HG03342 (cell line): ENCODE results near the gene INTS11.

Experiments
- ATAC-seq: cut with Tn5 transposase; IDR thresholded peaks from one replicate; pipeline ENCODE4 v1.9.1; 2021; ENCODE audit warnings: mild to moderate bottlenecking, moderate library complexity; ENCODE audit not compliant: unreplicated experiment

Gene INTS11

DNA sequence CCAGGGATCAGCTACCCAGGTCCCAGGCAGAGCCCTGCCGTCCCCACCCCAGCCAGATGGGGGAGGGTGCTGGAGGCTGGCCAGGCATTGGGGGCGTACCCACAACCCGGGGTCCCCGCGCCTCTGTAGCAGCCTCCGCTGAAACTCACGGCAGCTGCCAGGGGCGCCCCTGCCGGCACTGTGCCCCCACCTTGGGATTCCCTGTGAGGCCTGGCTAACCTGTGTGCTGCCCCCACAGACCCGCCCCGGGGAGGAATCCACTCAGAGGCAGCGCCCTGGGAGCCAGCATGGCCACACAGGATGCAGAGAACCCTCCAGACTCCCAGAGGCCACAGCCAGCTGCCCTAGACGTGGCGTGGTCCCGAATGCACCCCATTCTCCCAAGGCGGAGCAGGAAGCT lies 20.9 kb upstream of the INTS11 start:
- ATAC-seq, result no peak

DNA sequence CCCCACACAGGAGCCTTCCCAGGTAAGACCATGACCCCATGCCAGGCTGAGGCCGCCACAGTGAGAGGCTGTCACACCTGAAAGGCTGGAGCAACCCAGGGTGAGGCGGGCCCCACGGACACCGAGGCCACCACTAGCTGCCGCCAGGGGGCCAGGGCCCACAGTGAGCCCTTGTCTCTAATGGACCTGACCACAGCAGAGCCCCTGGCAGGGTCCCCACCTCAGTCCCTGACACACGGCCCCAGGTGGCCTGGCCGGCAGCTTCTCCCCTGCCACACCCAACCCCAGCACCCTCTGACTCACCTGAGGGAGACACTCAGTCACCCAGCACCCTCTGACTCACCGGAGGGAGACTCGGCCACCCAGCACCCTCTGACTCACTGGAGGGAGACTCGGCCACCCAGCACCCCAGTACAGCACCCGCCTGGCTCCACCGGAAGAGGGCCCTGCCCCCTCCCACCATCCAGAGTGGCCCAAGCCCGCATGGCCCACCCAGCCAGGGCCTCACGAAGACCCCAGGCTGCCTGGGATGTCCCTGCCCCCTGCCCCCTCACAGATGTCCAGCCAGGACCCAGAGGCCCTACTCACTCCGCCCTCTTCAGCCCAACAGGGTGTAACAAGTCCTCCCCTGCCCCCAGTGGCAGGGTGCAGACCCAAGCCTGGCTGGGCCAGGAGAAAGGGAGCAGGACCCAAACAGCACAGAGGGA lies 20.3 kb upstream of the INTS11 start:
- ATAC-seq, result no peak

DNA sequence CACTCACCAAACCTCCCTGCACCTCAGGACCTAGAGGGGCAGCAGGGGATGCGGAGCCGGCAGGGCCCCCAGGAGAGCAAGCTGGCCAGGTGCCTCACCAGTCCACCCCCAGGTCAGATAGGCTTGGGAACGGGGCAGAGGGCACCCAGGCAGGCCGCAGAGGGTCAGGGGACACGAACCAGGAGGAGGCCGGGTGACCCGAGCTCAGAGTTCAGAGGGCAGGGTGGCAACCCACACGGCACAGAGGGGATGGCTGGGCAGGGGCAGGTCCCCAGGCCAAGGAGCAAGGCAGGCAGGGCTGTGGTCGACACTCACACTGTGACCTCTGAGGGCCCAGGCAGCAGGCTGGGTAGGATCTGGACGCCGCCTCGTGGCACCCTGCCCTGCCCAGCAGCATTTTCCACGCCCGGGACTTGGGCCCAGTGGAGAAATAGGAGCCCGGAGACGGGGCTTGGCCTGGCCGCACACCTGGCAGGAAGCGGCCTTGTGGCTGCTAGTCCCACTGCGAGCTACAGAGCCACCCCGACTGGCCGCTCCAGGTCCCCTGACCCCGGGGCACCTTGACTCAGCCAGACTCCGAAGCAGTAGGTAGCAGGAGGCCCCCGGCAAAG lies 19.5 kb upstream of the INTS11 start:
- ATAC-seq, result no peak

DNA sequence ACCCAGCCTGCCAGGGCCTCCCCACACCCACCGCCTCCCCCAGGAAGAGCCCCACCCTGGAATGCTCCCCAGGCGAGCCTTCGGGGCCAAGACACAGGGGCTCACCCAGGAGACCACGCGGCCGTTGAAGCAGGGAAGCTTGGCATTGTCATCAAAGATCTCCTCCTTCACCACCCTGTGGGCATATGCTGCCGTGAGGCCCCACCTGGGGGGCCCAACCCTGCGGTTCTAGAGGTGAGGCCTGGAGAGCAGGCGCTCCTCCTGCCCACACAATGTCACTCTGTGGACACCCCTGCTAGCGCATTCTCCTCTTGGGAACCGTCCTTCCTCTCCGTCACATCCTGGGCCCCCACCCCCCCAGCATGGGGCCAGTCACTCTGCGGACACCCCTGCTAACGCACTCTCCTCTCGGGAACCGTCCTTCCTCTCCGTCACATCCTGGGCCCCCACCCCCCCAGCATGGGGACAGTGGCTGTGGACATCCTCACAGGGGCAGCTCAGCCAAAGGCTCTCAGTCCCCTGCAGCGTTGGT lies 18.2 kb upstream of the INTS11 start:
- no peak for ATAC-seq

DNA sequence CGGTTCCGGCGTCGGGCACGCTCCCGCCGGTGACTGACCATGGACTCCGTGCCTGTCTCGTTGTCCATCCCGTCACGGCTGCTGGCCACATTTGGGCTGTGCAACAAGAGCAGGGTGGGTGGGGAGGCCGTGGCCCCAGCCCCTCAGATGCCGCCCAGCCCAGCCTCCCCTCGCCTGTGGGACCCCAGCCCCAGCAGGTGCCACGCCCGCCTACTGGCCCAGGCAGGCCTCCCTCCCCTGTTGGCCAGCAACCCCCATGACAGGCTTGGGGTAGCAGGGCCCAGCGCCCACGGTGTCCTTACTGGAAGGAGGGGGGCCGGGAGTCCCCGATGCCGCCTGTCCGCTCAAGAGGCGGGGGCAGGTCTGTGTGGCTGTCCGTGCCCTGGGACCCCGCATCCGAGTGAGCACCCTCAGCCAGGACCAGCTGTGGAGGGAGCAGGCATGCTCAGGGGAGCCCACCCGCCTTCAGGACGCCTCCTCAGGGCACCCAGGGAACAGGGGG lies 17.7 kb upstream of the INTS11 start:
- no peak for ATAC-seq

DNA sequence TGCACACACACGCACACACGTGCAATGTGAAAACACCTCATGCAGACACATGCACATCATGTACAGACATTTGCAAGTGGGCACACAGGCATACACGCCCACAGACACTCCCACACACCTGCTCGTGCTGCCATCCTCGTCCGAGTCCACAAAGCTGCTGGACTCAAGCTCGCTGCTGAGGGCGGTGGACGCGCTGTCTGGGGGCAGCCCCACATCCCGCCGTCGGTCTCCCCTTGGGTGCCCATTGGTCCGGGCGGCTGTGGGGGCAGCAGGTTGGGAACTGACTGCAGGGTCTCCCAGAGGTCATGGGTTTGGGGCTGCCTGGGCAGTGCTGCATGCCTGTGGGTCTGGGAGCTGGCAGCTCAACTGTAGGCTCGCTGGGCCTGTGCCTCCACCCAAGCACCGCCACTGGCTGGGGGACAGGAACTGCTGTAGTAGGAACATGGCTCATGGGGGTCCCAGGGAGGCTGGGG lies 17.1 kb upstream of the INTS11 start:
- ATAC-seq, result no peak

DNA sequence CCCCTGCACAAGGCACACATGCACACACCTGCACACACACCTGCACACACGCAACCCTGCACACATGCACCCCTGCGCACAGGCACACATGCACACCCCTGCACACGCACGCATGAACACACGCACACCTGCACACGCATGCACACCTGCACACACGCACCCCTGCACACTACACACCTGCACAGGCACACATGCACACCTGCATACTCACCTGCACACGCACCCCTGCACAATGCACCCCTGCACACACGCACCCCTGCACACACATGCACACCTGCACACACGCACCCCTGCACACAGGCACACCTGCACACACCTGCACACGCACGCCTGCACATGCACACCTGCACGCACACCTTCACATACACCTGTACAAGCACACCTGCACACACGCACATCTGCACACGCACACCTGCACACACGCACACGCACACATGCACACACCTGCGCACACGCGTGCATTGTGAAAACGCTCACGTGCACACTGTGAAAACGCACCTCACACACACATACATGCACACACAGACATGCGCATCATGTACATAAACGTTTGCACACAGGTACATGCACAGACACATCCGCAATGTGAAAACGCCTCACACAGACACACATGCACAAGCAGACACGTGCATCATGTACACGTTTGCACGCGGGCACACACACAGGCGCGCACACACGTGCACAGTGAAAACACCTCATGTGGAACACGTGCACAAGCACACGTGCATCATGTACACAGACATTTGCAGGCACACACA lies 16.5 kb upstream of the INTS11 start:
- no peak for ATAC-seq

DNA sequence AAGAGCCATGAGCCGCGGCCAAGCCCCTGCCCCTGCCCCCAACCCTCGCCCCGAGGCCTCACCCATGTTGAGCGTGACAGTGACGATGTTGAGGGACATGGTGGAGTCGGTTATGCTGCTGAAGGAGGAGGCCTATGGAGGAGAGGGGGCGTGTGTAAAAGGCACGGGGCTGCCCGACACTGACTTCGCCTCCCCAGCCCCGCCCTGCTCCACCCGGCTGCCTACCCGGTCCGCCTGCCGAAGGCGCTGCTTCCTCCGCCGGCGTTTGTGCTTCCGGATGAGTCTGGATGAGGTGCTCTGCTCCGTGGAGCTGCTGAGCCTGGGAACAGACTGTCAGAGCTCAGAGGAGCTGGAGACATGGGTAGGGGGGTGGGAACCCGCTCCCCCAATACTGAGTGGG lies 15.7 kb upstream of the INTS11 start:
- no peak for ATAC-seq

DNA sequence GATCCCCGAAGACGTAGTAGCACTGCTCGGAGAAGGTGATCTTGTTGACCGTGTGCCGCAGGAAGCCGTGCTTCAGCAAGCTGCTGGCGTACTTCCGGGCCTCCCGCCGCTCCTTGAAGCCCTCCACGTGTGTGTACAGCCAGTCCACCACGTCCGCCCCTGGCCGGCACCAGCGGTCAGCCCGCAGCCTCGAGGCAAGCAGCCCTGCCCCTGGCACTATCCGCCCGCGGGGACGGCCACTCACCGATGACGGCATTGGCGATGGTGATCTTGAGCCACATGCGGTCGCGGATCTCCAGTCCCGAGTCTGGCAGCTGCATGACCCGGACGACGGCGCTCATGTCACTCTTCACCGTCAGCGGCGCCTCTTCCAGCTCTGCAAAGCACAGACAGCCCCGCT lies 13.8 kb upstream of the INTS11 start:
- ATAC-seq, result no peak

DNA sequence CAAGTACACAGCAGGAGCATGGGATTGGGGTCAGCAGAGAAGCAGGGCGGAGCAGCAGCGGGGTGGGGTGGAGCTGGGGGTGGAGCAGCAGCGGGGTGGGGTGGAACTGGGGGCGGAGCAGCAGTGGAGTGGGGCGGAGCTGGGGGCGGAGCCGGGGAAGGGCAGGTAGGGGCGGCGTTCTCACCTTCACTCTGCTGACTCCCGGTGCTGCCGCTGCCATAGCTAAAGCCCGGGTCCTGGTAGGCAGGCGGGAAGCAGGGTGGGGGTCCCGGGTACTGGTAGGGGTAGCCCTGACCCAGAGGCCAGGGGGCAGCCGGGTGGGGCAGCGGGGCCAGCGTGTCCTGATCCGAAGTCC lies 13.3 kb upstream of the INTS11 start:
- ATAC-seq, result no peak

DNA sequence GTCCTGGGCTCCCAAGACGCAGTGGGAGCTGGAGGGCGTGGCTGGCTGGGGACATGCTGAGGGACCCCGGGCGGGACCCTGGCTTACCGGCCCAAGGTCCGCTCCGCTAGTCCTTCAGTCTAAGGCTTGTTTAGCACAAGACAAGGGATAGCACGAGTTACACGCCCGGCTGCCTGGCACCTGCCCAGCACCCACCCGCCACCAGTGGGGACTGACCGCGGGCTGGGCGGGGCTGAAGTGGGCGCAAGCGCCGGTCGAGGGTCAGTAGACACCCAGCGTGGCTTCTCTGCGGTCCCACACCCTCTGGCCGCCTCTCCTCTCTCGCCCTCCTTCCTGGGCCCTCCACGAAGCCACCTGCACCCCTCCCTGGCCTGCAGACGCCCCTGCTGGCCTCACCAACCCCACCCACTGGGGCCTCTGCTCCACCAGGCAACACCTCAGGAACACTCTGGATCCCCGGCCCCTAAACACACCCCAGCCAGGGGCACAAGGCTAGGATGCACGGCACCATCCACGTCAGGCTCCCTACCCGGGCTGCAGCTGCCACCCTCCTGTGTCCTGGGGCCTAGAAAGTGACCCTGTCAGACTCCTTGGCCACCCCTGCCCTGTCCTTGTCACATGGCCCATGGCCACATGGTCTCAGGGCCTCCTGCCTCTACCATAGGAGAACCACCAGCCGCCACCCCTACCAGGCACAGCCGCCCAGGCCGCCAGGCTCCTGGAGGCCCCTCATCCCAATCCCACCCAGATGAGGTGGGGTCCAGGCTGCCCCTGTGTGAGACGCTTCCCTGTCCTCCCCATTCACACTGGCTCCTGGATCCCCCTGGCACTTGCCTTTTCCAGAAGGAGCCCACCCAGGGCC lies 12.7 kb upstream of the INTS11 start:
- no peak for ATAC-seq

DNA sequence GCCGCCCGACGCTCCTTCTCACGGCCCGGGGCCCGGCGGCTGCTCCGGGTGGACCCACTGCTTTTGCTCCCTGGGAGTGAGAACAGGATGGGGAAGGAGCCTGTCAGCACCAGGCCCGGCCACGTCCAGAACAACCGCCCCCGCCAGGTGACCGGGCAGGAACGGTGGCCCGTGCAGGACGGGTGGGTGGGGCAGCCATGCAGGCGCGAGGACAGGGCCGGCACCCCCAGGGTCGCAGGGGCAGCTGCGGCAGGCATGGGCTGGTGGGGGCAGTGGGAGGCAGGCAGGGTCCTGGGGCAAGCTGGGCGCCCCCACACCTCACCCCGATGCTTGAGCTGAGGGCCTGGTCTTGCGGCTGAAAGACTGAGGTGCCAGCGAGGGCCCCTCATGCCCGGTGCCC lies 12.0 kb upstream of the INTS11 start:
- ATAC-seq, result no peak

DNA sequence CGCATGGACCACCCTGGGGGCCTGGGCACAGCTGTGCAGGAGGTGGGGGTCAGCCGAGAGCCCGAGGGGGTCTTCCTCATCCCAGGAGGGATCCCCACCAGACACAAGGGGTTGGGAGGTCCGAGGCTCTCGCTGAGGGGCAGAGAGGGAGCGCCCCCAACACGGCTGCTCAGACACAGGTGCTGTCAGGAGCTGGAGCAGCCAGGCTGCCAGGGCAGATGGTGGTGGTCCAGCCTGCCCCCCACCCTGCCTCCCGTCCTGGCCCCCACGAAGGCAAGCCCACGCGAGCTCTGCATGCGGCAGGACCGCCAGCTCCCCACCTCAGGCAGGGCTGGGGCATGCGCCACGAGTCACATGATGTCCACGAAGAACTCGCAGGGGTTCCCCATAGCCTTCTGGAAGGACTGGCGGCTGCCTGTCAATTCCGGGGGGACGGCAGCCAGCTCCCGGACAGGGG lies 11.4 kb upstream of the INTS11 start:
- ATAC-seq, result no peak

DNA sequence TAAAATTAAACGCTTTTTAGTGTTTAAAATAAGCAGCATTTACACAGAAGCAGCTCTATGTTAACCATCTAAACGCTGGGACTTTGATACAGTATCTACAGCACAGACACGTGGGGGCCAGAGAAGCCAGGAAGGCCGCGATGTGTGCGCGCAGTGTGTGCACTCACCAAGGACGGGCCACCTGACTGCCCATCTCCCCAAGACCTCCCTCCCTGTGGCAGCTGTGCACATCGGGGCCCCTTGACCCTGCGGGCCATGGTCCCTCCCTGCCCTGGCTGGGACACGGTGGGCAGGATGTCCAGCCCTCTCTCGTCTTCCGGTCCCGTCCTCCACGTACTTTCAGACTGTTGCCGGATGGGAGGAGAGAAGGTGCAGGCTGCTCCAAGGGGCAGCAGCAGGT lies 10.8 kb upstream of the INTS11 start:
- no peak for ATAC-seq

DNA sequence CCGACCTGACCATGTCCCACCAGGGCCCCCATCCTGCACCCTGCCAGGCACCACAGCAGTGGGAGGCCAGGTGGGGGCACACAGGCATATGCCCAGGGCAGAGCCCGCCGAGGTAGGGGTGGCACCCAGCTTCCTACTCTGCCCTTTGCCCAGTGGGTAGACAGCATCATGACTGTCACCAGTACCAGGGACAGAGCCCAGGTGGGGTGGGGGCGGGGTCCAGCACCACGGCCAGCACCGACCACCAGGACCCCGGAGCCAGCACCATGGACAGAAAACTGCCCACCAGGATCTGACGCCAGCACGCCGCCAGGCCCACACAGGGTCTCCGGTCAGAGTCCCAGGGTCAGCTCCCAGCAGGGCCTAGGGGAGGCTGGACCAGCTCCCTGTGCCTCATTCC lies 10.4 kb upstream of the INTS11 start:
- no peak for ATAC-seq

DNA sequence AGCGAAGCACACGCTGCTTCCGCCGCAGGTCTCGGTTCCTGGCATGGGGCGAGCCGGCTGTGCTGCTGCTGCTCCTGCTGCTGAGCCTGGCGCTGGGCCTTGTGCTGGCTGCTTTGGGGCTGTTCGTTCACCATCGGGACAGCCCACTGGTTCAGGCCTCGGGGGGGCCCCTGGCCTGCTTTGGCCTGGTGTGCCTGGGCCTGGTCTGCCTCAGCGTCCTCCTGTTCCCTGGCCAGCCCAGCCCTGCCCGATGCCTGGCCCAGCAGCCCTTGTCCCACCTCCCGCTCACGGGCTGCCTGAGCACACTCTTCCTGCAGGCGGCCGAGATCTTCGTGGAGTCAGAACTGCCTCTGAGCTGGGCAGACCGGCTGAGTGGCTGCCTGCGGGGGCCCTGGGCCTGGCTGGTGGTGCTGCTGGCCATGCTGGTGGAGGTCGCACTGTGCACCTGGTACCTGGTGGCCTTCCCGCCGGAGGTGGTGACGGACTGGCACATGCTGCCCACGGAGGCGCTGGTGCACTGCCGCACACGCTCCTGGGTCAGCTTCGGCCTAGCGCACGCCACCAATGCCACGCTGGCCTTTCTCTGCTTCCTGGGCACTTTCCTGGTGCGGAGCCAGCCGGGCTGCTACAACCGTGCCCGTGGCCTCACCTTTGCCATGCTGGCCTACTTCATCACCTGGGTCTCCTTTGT lies 9.2 kb upstream of the INTS11 start:
- ATAC-seq, result no peak

DNA sequence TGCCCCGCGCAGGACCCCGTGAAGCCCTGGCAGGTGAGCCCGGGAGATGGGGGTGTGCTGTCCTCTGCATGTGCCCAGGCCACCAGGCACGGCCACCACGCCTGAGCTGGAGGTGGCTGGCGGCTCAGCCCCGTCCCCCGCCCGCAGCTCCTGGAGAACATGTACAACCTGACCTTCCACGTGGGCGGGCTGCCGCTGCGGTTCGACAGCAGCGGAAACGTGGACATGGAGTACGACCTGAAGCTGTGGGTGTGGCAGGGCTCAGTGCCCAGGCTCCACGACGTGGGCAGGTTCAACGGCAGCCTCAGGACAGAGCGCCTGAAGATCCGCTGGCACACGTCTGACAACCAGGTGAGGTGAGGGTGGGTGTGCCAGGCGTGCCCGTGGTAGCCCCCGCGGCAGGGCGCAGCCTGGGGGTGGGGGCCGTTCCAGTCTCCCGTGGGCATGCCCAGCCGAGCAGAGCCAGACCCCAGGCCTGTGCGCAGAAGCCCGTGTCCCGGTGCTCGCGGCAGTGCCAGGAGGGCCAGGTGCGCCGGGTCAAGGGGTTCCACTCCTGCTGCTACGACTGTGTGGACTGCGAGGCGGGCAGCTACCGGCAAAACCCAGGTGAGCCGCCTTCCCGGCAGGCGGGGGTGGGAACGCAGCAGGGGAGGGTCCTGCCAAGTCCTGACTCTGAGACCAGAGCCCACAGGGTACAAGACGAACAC lies 8.5 kb upstream of the INTS11 start:
- ATAC-seq, result no peak

DNA sequence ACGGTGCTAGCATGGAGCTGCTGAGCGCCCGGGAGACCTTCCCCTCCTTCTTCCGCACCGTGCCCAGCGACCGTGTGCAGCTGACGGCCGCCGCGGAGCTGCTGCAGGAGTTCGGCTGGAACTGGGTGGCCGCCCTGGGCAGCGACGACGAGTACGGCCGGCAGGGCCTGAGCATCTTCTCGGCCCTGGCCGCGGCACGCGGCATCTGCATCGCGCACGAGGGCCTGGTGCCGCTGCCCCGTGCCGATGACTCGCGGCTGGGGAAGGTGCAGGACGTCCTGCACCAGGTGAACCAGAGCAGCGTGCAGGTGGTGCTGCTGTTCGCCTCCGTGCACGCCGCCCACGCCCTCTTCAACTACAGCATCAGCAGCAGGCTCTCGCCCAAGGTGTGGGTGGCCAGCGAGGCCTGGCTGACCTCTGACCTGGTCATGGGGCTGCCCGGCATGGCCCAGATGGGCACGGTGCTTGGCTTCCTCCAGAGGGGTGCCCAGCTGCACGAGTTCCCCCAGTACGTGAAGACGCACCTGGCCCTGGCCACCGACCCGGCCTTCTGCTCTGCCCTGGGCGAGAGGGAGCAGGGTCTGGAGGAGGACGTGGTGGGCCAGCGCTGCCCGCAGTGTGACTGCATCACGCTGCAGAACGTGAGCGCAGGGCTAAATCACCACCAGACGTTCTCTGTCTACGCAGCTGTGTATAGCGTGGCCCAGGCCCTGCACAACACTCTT lies 7.7 kb upstream of the INTS11 start:
- no peak for ATAC-seq
